Ascending aorta (tissue), 2 donors: ENCODE data around the gene FAM20B. TPM values are rescaled to one million over a fixed set of nuclear protein-coding genes. Genes with fewer than 3 reads are reported as not detected.

ENCODE experiments used
- DNase-seq, 2 donors: peaks; one replicate each; pipeline ENCODE4 v3.0.0-alpha.2; 2019; ENCODE audit warnings: low spot score in 2 of 2
- H3K27ac ChIP-seq, 2 donors: fragments of 200-600 bp; sonication (generic); one replicate each; pipeline ENCODE4 v1.5.1; 2016 to 2017; ENCODE audit warnings: mild to moderate bottlenecking in 1 of 2
- H3K27me3 ChIP-seq: fragments of 200-600 bp; sonication (generic); one replicate; pipeline ENCODE4 v1.5.1; 2017
- H3K36me3 ChIP-seq, 2 donors: fragments of 200-600 bp; sonication (generic); one replicate each; pipeline ENCODE4 v1.5.1; 2016
- H3K4me1 ChIP-seq, 2 donors: fragments of 200-600 bp; sonication (generic); one replicate each; pipeline ENCODE4 v1.5.1; 2016 to 2017; ENCODE audit warnings: mild to moderate bottlenecking in 1 of 2
- H3K4me3 ChIP-seq, 2 donors: fragments of 200-600 bp; sonication (generic); one replicate each; pipeline ENCODE4 v1.5.1; 2016 to 2017; ENCODE audit warnings: mild to moderate bottlenecking in 1 of 2
- H3K9me3 ChIP-seq, 2 donors: fragments of 200-600 bp; sonication (generic); one replicate each; pipeline ENCODE4 v1.5.1; 2016
- intact Hi-C: fragments of 100-400 bp; cut with DNase I; formaldehyde crosslinking; loops from one replicate; pipeline ENCODE4 v1.15.1; 2023
- total RNA-seq: library from RNA; depleted of rRNA; stranded (reverse); fragments of >200 nt; gene quantifications from one replicate; pipeline ENCODE4 v1.1.0, GENCODE V29; 2016
- TF ChIP-seq, protein P1 (sequence below), 3 experiments: fragments of 200-600 bp in 2 of 3; fragments of 450-650 bp in 1 of 3; sonication (generic) in 2 of 3; IDR thresholded peaks; one replicate each; pipeline ENCODE4 v1.5.1; 2016 to 2019; ENCODE audit warnings: antibody characterized with exemption in 3 of 3, mild to moderate bottlenecking in 1 of 3, moderate library complexity in 1 of 3

Gene FAM20B
- total RNA-seq, 1 donor from 2014 or later = 17.3 TPM

DNA sequence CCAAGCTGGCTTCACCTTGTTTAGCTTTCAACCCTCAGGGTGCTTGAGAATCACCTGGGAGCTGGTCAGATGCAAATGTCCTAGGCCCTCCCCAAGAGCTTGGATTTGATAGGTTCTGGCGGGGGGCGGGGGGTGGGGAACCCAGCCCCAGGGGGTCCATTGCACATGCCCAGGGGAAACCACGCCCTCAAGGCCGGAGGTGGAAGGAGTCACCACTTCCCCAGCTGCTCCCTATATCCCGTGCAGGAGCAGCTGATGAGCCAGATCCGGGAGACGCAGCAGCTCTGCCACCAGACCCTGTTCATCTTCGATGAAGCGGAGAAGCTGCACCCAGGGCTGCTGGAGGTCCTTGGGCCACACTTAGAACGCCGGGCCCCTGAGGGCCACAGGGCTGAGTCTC is 62.0 kb downstream of the FAM20B start:
- TF ChIP-seq, protein P1, sequence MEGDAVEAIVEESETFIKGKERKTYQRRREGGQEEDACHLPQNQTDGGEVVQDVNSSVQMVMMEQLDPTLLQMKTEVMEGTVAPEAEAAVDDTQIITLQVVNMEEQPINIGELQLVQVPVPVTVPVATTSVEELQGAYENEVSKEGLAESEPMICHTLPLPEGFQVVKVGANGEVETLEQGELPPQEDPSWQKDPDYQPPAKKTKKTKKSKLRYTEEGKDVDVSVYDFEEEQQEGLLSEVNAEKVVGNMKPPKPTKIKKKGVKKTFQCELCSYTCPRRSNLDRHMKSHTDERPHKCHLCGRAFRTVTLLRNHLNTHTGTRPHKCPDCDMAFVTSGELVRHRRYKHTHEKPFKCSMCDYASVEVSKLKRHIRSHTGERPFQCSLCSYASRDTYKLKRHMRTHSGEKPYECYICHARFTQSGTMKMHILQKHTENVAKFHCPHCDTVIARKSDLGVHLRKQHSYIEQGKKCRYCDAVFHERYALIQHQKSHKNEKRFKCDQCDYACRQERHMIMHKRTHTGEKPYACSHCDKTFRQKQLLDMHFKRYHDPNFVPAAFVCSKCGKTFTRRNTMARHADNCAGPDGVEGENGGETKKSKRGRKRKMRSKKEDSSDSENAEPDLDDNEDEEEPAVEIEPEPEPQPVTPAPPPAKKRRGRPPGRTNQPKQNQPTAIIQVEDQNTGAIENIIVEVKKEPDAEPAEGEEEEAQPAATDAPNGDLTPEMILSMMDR (IDR thresholded peaks at IDR 0.05) = no peak
- no peak for DNase-seq
- Histone ChIP-seq H3K36me3 (peaks cover 0 to 17% of the 10 kb centered on the region in 2 donors), H3K9me3 (no peaks in the 10 kb centered on the region), H3K27ac (no peak overlapping the region), H3K27me3 (no peaks in the 10 kb centered on the region), H3K4me1 (peaks cover 9 to 20% of the 10 kb centered on the region in 2 donors), H3K4me3 (no peak overlapping the region)
- intact Hi-C loops = loop anchor here (10.0 kb wide), 2 partner anchors 497 to 797 kb away; partner anchors contain the start of gene TOR1AIP1

DNA sequence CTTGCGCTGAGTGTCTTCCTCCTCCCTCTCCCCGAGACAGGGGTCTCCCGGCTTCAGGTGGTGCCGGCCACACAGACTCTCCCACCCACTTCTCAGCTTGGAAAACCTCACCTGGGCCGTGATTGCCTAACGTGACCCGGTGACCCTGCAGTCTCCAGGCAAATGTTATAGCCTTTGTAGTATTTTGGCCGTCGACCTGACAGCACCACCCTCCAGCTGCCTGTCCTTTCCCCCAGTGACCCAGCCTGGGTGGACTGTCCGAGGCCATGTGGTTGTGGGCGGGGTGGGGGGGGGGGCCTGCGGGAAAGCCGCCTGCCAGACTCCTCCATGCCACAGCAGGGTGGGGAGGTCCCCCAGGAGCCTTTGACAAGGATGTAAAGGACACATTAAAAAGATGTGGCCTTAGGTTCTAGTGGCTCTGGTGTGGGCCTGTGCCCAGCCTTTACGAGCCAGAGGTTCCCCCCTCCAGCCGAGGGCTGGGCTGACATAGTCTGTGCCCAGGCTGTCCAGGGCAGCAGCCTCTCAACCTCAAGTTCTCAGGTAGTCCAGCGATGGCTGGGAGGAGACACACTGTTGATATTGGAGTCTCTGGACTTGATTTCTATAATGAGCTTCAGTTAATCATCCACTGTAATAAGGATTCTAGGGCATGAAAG is 64.3 kb downstream of the FAM20B start:
- Histone ChIP-seq H3K27me3 (no peaks in the 10 kb centered on the region), H3K27ac (peak overlapping the region; percentile 68 to 71), H3K9me3 (no peaks in the 10 kb centered on the region), H3K4me3 (no peak overlapping the region), H3K4me1 (peaks cover 9 to 15% of the 10 kb centered on the region in 2 donors), H3K36me3 (peaks cover 18 to 40% of the 10 kb centered on the region in 2 donors)
- DNase-seq = no peak
- intact Hi-C loops = loop anchor here (10.0 kb wide), 2 partner anchors 495 to 795 kb away; partner anchors contain the start of gene TOR1AIP1
- TF ChIP-seq, protein P1 (IDR thresholded peaks at IDR 0.05) = no peak

GRCh38 chr1:179090522-179090921 is 64.8 kb downstream of the FAM20B start:
- Histone ChIP-seq H3K27me3 (no peaks in the 10 kb centered on the region), H3K4me1 (peaks cover 9 to 15% of the 10 kb centered on the region in 2 donors), H3K9me3 (no peaks in the 10 kb centered on the region), H3K27ac (peak overlapping the region; percentile 68 to 71), H3K36me3 (peaks cover 23 to 45% of the 10 kb centered on the region in 2 donors), H3K4me3 (no peak overlapping the region)
- TF ChIP-seq, protein P1 (IDR thresholded peaks at IDR 0.05) = peak in 2 of 3 experiments; percentile 17 to 38
- intact Hi-C loops = no loop called here
- peak in 1 of 2 donors; percentile 76 for DNase-seq

DNA sequence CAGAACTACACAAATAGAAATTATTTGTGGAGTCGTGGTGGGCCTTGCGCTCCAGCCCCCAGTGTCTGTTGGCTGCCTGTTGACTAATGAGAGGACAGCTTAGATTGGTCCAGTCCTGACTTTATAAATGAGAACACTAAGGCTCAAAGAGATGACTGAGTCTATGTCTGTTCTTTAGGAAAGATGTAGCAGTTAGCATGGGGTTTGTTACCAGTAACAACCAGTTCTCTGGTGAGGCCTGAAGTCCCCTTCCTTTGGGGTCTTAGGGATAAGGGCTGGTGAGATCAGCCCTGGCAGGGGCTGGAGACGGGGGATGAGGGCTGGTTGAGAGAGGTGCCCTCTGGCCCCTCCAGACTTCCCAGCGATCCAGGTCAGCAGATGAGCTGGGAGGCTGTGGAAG is 65.2 kb downstream of the FAM20B start:
- H3K4me3 ChIP-seq = no peak overlapping the region
- H3K9me3 ChIP-seq = no peaks in the 10 kb centered on the region
- H3K27ac ChIP-seq = peak overlapping the region; percentile 68 to 71
- no peak for DNase-seq
- peaks cover 9 to 15% of the 10 kb centered on the region in 2 donors for H3K4me1 ChIP-seq
- H3K36me3 ChIP-seq = peaks cover 26 to 42% of the 10 kb centered on the region in 2 donors
- intact Hi-C loops = no loop called here
- TF ChIP-seq, protein P1 (IDR thresholded peaks at IDR 0.05) = no peak
- H3K27me3 ChIP-seq = no peaks in the 10 kb centered on the region

GRCh38 chr1:179091691-179092165 is 66.0 kb downstream of the FAM20B start:
- no peaks in the 10 kb centered on the region for H3K9me3 ChIP-seq
- H3K27me3 ChIP-seq = no peaks in the 10 kb centered on the region
- H3K27ac ChIP-seq = peak overlapping the region; percentile 68 to 71
- H3K36me3 ChIP-seq = peaks cover 31 to 46% of the 10 kb centered on the region in 2 donors
- no peak overlapping the region for H3K4me3 ChIP-seq
- intact Hi-C loops = no loop called here
- peaks cover 9 to 15% of the 10 kb centered on the region in 2 donors for H3K4me1 ChIP-seq
- TF ChIP-seq, protein P1 (IDR thresholded peaks at IDR 0.05) = no peak
- DNase-seq = peak in 1 of 2 donors; percentile 82
